Vagina (tissue), 2 donors: ENCODE results near the gene ELMO3. TPM values are rescaled to one million over a fixed set of nuclear protein-coding genes. Genes with fewer than 3 reads are reported as not detected.

Source experiments
- DNase-seq, 2 donors: peaks; one replicate each; pipeline ENCODE4 v3.0.0-alpha.2; 2017; ENCODE audit errors: extremely low spot score in 2 of 2
- H3K27ac ChIP-seq: fragments of 200-600 bp; sonication (generic); one replicate; pipeline ENCODE4 v1.5.1; 2019
- H3K27me3 ChIP-seq: fragments of 200-600 bp; sonication (generic); one replicate; pipeline ENCODE4 v1.5.1; 2019
- H3K36me3 ChIP-seq, 2 donors: fragments of 200-600 bp; sonication (generic); one replicate each; pipeline ENCODE4 v1.5.1; 2017 to 2019
- H3K4me1 ChIP-seq: fragments of 200-600 bp; sonication (generic); one replicate; pipeline ENCODE4 v1.5.1; 2019
- H3K4me3 ChIP-seq, 2 donors: fragments of 200-600 bp; sonication (generic); 1 replicate in 1 of 2; 2 replicates in 1 of 2; pipeline ENCODE4 v1.5.1; 2016 to 2019
- H3K9me3 ChIP-seq: fragments of 200-600 bp; sonication (generic); one replicate; pipeline ENCODE4 v1.5.1; 2019
- CTCF ChIP-seq, 3 experiments: fragments of 450-650 bp in 2 of 3; fragments of 200-600 bp in 1 of 3; sonication (generic) in 1 of 3; IDR thresholded peaks; one replicate each; pipeline ENCODE4 v1.5.1; 2017 to 2019; ENCODE audit warnings: antibody characterized with exemption in 3 of 3, mild to moderate bottlenecking in 2 of 3, moderate library complexity in 2 of 3
- POLR2A ChIP-seq, 2 donors: fragments of 450-650 bp; IDR thresholded peaks; one replicate each; pipeline ENCODE4 v1.6.1; 2017; ENCODE audit warnings: antibody characterized with exemption in 2 of 2, mild to moderate bottlenecking in 2 of 2, moderate library complexity in 2 of 2
- POLR2AphosphoS5 ChIP-seq, 2 donors: sonication (generic); formaldehyde crosslinking; IDR thresholded peaks; one replicate each; pipeline ENCODE4 v1.9.0; 2017; ENCODE audit warnings: antibody characterized with exemption in 2 of 2, mild to moderate bottlenecking in 2 of 2, low read depth in 1 of 2; ENCODE audit not compliant: insufficient read depth in 1 of 2
- intact Hi-C: fragments of 100-400 bp; cut with DNase I; formaldehyde crosslinking; loops from one replicate; pipeline ENCODE4 v1.15.1; 2023
- microRNA counts, 2 donors: library from miRNA; unstranded; fragments of <30 nt; microRNA quantifications; one replicate each; lab custom pipeline; 2016 to 2017
- microRNA-seq: library from miRNA; unstranded; fragments of <30 nt; microRNA quantifications from one replicate; pipeline ENCODE4, GENCODE V29; 2017; ENCODE audit warnings: borderline number of aligned reads, borderline replicate concordance
- small RNA-seq: library from RNA; depleted of rRNA; stranded (forward); fragments of <200 nt; gene quantifications from one replicate; pipeline ENCODE3, GENCODE V24; 2016
- total RNA-seq: library from RNA; depleted of rRNA; stranded (reverse); fragments of >200 nt; gene quantifications from one replicate; pipeline ENCODE4 v1.2.3, GENCODE V29; 2016

ELMO3 gene
- total RNA-seq, 1 donor from 2014 or later = 21.6 TPM

- TF ChIP-seq POLR2AphosphoS5 (IDR thresholded peaks at IDR 0.05; ENCODE audit: insufficient read depth in 1 of 2, low read depth in 1 of 2) = no peak
- H3K36me3 ChIP-seq = no peaks in the 10 kb centered on the region
- no peak overlapping the region for H3K4me3 ChIP-seq
- H3K9me3 ChIP-seq = no peaks in the 10 kb centered on the region
- peaks cover 44% of the 10 kb centered on the region for H3K4me1 ChIP-seq
- intact Hi-C loops = no loop called here
- no peaks in the 10 kb centered on the region for H3K27me3 ChIP-seq
- H3K27ac ChIP-seq = no peak overlapping the region
- DNase-seq = no peak
These were observed 51.1 kb downstream of the ELMO3 start for GRCh38 chr16:67250045-67250327.

GRCh38 chr16:67252609-67253497 is 53.9 kb downstream of the ELMO3 start:
- intact Hi-C loops = no loop called here
- no peak overlapping the region for H3K27ac ChIP-seq
- no peaks in the 10 kb centered on the region for H3K9me3 ChIP-seq
- DNase-seq = no peak
- no peaks in the 10 kb centered on the region for H3K36me3 ChIP-seq
- no peak overlapping the region for H3K4me3 ChIP-seq
- H3K27me3 ChIP-seq = no peaks in the 10 kb centered on the region
- peaks cover 19% of the 10 kb centered on the region for H3K4me1 ChIP-seq
- TF ChIP-seq CTCF (IDR thresholded peaks at IDR 0.05) (no peak), POLR2AphosphoS5 (IDR thresholded peaks at IDR 0.05; ENCODE audit: insufficient read depth in 1 of 2, low read depth in 1 of 2) (no peak), POLR2A (IDR thresholded peaks at IDR 0.05) (no peak)

MicroRNA genes within 50 kb of the gene (microRNA counts, 767-probe panel; counts per million panel counts)
- 238 to 261 counts per million in 2 donors for microRNA hsa-miR-328 (lab: Ali Mortazavi, UCI)

Small RNAs within 50 kb of the gene (microRNA-seq; reads per million reads assigned to microRNA genes)
- gene MIR328 = 170 reads per million, percentile 60 among the genes with 10 or more reads in this experiment

Small RNAs within 50 kb of the gene (small RNA-seq; reads per million reads assigned to genes)
- 8.9 reads per million, percentile 92 among the genes with 10 or more reads in this experiment for gene MIR328

Other genes starting within 250 kb of the ELMO3 start
- gene CES3, start 237.9 kb upstream of the ELMO3 start, total RNA-seq = 0.98 TPM
- gene CES4A, start 210.5 kb upstream of the ELMO3 start, total RNA-seq = 12.5 TPM
- gene CBFB, start 170.0 kb upstream of the ELMO3 start, total RNA-seq = 33.9 TPM
- gene PHAF1, start 89.2 kb upstream of the ELMO3 start, total RNA-seq = 23.3 TPM
- gene B3GNT9, start 48.1 kb upstream of the ELMO3 start, total RNA-seq = 12.8 TPM
- 22.3 TPM for gene TRADD, start 39.2 kb upstream of the ELMO3 start, total RNA-seq
- 31.4 TPM for gene FBXL8, start 39.2 kb upstream of the ELMO3 start, total RNA-seq
- 54.3 TPM for gene HSF4, start 34.4 kb upstream of the ELMO3 start, total RNA-seq
- 19.2 TPM for gene NOL3, start 28.6 kb upstream of the ELMO3 start, total RNA-seq
- gene MATCAP1, start 15.2 kb upstream of the ELMO3 start, total RNA-seq = 17.4 TPM
- 2.5 TPM for gene EXOC3L1, start 9.0 kb upstream of the ELMO3 start, total RNA-seq
- gene E2F4, start 7.0 kb upstream of the ELMO3 start, total RNA-seq = 78.1 TPM
- 48.9 TPM for gene TMEM208, start 28.0 kb downstream of the ELMO3 start, total RNA-seq
- 17.2 TPM for gene FHOD1, start 48.4 kb downstream of the ELMO3 start, total RNA-seq
- gene SLC9A5, start 49.8 kb downstream of the ELMO3 start, total RNA-seq = 0.49 TPM
- 9.8 TPM for gene PLEKHG4, start 80.4 kb downstream of the ELMO3 start, total RNA-seq
- not detected for gene KCTD19, start 127.6 kb downstream of the ELMO3 start, total RNA-seq
- gene LRRC36, start 127.7 kb downstream of the ELMO3 start, total RNA-seq = not detected
- gene TPPP3, start 194.4 kb downstream of the ELMO3 start, total RNA-seq = 28.2 TPM
- gene ZDHHC1, start 217.3 kb downstream of the ELMO3 start, total RNA-seq = 22.3 TPM
- gene HSD11B2, start 232.0 kb downstream of the ELMO3 start, total RNA-seq = 30.2 TPM